Keratinocyte (primary cell): Measurements from ENCODE around the gene RNFT1. TPM values are rescaled to one million over a fixed set of nuclear protein-coding genes. Genes with fewer than 3 reads are reported as not detected.
"Not testable (repeated sequence)": the region's sequence is repeated elsewhere in the genome, so short reads cannot be mapped to it uniquely, and the experiment has no call there.

Source experiments
- DNase-seq: peaks from one replicate; pipeline ENCODE4 v3.0.0-alpha.2; 2011; ENCODE audit warnings: low read depth, missing footprints, low spot score
- FAIRE-seq: peaks from 2 replicates; lab custom pipeline; 2011; peaks lifted over from hg19 to GRCh38; lab: Jason Lieb, UNC
- H2AFZ ChIP-seq: 2 replicates; pipeline ENCODE4 v1.6.0; 2012; ENCODE audit warnings: low read length, control low read depth, inconsistent platforms; ENCODE audit not compliant: control insufficient read depth
- H3K27ac ChIP-seq: 2 replicates; pipeline ENCODE4 v1.5.1; 2011; ENCODE audit warnings: low read length; ENCODE audit not compliant: control insufficient read depth, insufficient read depth
- H3K27me3 ChIP-seq: 3 replicates; pipeline ENCODE4 v1.6.0; 2011; ENCODE audit warnings: low read length; ENCODE audit not compliant: control insufficient read depth, insufficient read depth; ENCODE audit errors: extremely low read depth
- H3K36me3 ChIP-seq, 2 experiments: 2 replicates in 1 of 2; 3 replicates in 1 of 2; pipeline ENCODE4 v1.5.1; 2011; ENCODE audit warnings: low read length in 2 of 2, mild to moderate bottlenecking in 1 of 2; ENCODE audit not compliant: control insufficient read depth in 2 of 2, insufficient read depth in 2 of 2; ENCODE audit errors: extremely low read depth in 1 of 2
- H3K4me1 ChIP-seq: 3 replicates; pipeline ENCODE4 v1.5.1; 2011; ENCODE audit warnings: low read length; ENCODE audit not compliant: control insufficient read depth, insufficient read depth; ENCODE audit errors: extremely low read depth
- H3K4me2 ChIP-seq: 3 replicates; pipeline ENCODE4 v1.6.0; 2011; ENCODE audit warnings: low read depth, low read length; ENCODE audit not compliant: control insufficient read depth, insufficient read depth; ENCODE audit errors: extremely low read depth
- H3K4me3 ChIP-seq, 3 experiments: fragments of 200-600 bp in 1 of 3; sonication (generic) in 1 of 3; 2 replicates in 2 of 3; 3 replicates in 1 of 3; pipeline ENCODE4 v1.5.1; 2011 to 2016; ENCODE audit warnings: low read length in 3 of 3, mild to moderate bottlenecking in 3 of 3, control low read depth in 2 of 3, inconsistent platforms in 1 of 3, low read depth in 1 of 3, mixed read lengths in 1 of 3, mixed run types in 1 of 3, moderate library complexity in 1 of 3; ENCODE audit not compliant: control insufficient read depth in 2 of 3, insufficient read depth in 2 of 3; ENCODE audit errors: extremely low read depth in 1 of 3
- H3K79me2 ChIP-seq: 2 replicates; pipeline ENCODE4 v1.6.0; 2012; ENCODE audit warnings: low read length; ENCODE audit not compliant: control insufficient read depth, insufficient read depth
- H3K9ac ChIP-seq: 3 replicates; pipeline ENCODE4 v1.6.0; 2011; ENCODE audit warnings: low read length; ENCODE audit not compliant: control insufficient read depth, insufficient read depth; ENCODE audit errors: extremely low read depth
- H3K9me1 ChIP-seq: 3 replicates; pipeline ENCODE4 v1.6.0; 2011; ENCODE audit warnings: low read length; ENCODE audit not compliant: control insufficient read depth, insufficient read depth; ENCODE audit errors: extremely low read depth
- H3K9me3 ChIP-seq: 2 replicates; pipeline ENCODE4 v1.5.1; 2012; ENCODE audit warnings: low read depth, low read length; ENCODE audit not compliant: control insufficient read depth
- H4K20me1 ChIP-seq: 3 replicates; pipeline ENCODE4 v1.6.0; 2011; ENCODE audit warnings: low read length; ENCODE audit not compliant: control insufficient read depth, insufficient read depth; ENCODE audit errors: extremely low read depth
- dilution Hi-C: fragments of 300-500 bp; cut with MboI; formaldehyde crosslinking; loops from one replicate; pipeline ENCODE4 v1.7.0; 2020; ENCODE audit warnings: low sequenced_read_pairs; ENCODE audit not compliant: extremely low pct_ligation_motif_present
- polyA plus RNA-seq, 5 experiments: library from polyadenylated mRNA; depleted of rRNA in 3 of 5; stranded (reverse) in 3 of 5; stranded (forward) in 1 of 5; unstranded in 1 of 5; fragments of >200 nt; gene quantifications; 1 replicate in 1 of 5; 2 replicates in 3 of 5; 3 replicates in 1 of 5; pipeline versions ENCODE4 v1.2.1 to v1.2.3, GENCODE V29; 2011 to 2012; ENCODE audit warnings: missing spikeins in 2 of 5, low read depth in 1 of 5, low replicate concordance in 1 of 5
- TF ChIP-seq, protein P1 (sequence below), 3 experiments: IDR thresholded peaks in 1 of 3; conservative IDR thresholded peaks in 1 of 3; optimal IDR thresholded peaks in 1 of 3; 2 replicates in 2 of 3; 3 replicates in 1 of 3; pipeline versions ENCODE3 to v1.5.1; 2011; ENCODE audit warnings: low read length in 3 of 3, mild to moderate bottlenecking in 3 of 3, moderate library complexity in 2 of 3, control low read depth in 1 of 3, inconsistent platforms in 1 of 3; ENCODE audit not compliant: insufficient read depth in 2 of 3; ENCODE audit errors: extremely low read depth in 1 of 3

The RNFT1 gene
- polyA plus RNA-seq, 1 donor (not counting 4 experiments of a cell fraction or from before 2014, with no cell fraction given) = 12.0 TPM

DNA sequence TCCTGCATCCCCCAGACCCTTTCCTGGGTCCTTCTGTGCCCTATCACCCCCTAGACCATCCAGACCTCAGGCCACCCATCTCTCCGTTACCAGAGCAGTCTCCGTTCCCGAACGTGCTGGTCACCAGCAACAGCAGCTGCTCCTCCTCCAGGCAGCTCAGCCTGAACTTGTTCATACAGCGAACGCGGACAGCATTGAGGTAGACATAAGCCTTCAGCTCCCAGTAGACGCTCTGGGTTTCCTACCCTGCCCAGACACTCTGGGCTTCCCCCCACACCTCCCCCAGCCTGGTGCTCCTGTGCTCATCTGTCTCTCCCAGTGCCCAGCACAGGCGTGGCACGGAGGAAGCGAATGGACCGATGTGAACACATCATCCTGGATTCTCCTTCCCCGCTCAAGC is 41.6 kb upstream of the RNFT1 start:
- no peak overlapping the region for H3K27ac ChIP-seq
- no peak overlapping the region for H2AFZ ChIP-seq
- no peaks in the 10 kb centered on the region for H4K20me1 ChIP-seq
- H3K36me3 ChIP-seq = no peaks in the 10 kb centered on the region
- H3K9ac ChIP-seq = no peak overlapping the region
- DNase-seq (no peak), FAIRE-seq (no peak)
- no peak overlapping the region for H3K4me2 ChIP-seq
- no peak overlapping the region for H3K4me3 ChIP-seq
- H3K27me3 ChIP-seq = no peaks in the 10 kb centered on the region
- dilution Hi-C loops = no loop called here
- TF ChIP-seq, protein P1, sequence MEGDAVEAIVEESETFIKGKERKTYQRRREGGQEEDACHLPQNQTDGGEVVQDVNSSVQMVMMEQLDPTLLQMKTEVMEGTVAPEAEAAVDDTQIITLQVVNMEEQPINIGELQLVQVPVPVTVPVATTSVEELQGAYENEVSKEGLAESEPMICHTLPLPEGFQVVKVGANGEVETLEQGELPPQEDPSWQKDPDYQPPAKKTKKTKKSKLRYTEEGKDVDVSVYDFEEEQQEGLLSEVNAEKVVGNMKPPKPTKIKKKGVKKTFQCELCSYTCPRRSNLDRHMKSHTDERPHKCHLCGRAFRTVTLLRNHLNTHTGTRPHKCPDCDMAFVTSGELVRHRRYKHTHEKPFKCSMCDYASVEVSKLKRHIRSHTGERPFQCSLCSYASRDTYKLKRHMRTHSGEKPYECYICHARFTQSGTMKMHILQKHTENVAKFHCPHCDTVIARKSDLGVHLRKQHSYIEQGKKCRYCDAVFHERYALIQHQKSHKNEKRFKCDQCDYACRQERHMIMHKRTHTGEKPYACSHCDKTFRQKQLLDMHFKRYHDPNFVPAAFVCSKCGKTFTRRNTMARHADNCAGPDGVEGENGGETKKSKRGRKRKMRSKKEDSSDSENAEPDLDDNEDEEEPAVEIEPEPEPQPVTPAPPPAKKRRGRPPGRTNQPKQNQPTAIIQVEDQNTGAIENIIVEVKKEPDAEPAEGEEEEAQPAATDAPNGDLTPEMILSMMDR (optimal IDR thresholded peaks at IDR 0.05 in 1 of 3, IDR thresholded peaks at IDR 0.05 in 1 of 3, conservative IDR thresholded peaks at IDR 0.05 in 1 of 3; ENCODE audit: extremely low read depth in 1 of 3, insufficient read depth in 2 of 3, low read length in 3 of 3) = no peak
- no peaks in the 10 kb centered on the region for H3K9me1 ChIP-seq
- no peaks in the 10 kb centered on the region for H3K9me3 ChIP-seq
- H3K4me1 ChIP-seq = no peaks in the 10 kb centered on the region
- no peaks in the 10 kb centered on the region for H3K79me2 ChIP-seq

DNA sequence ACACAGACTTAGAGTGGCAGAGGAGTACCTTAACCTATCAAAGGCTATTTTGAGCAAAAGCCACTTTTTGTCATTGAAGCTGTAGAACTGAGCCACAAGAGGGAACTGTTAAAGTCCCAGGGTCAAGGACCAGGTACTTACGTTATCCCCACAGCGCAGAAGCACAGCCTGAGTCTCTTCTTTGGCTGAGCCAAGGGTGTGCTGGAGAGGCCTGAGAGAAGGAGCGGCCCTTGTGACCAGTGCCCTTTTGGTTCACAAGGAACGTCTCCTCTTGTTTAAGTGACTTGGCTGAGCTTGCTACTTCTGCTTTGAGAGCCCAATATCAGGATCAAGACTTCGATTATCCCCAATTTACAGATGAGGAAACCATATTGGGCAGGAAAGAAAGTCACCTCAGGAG is 40.0 kb upstream of the RNFT1 start:
- H3K79me2 ChIP-seq, H3K36me3 ChIP-seq, DNase-seq, H3K4me3 ChIP-seq, H2AFZ ChIP-seq, H3K9ac ChIP-seq, H3K9me3 ChIP-seq, H3K27me3 ChIP-seq, FAIRE-seq, dilution Hi-C loops, H3K4me1 ChIP-seq, H4K20me1 ChIP-seq, H3K27ac ChIP-seq, H3K9me1 ChIP-seq, H3K4me2 ChIP-seq: not testable (repeated sequence)

DNA sequence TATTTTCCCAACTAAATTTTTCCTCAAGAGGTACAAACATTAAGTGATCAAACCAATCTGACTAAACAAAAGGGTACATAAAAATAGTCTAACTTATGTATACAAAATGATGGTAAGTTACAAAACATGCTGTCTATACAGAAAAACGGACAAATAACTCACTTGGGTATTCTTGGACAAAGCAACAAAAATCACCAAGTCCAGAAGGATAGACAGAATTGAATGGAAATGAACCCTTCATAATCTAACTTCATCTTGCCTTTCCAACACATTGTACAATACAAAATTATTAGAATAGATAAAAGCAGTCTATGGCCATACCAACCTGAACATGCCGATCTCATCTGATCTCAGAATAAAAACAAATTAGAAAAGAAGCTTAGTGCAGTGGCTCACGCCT is 37.9 kb upstream of the RNFT1 start:
- H3K4me2 ChIP-seq, dilution Hi-C loops, DNase-seq, H3K9me1 ChIP-seq, H3K9ac ChIP-seq, H3K79me2 ChIP-seq, H3K27me3 ChIP-seq, H3K4me1 ChIP-seq, H2AFZ ChIP-seq, H3K27ac ChIP-seq, H4K20me1 ChIP-seq, H3K9me3 ChIP-seq, H3K4me3 ChIP-seq, H3K36me3 ChIP-seq, FAIRE-seq: not testable (repeated sequence)

DNA sequence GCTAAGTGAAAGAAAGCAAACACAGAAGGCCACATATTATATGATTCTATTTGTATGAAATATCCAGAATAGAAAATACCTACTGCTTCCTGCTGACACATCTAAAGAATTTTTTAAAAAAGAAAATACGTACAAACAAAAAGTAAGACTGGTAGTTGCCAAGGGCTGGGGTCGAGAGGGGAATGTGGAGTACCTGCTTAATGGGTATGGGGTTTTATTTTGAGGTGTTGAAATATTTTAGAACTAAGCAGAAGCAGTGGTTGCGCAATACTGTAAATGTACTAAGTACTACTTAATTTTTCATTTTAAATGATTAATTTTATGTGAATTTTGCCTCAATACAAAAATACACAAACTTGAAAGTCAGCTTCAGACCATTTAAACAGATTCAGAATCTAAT is 32.1 kb upstream of the RNFT1 start:
- dilution Hi-C loops, H3K4me3 ChIP-seq: not testable (repeated sequence)

More for the DNA sequence above, 32.1 kb upstream of the RNFT1 start:
- FAIRE-seq, H4K20me1 ChIP-seq, H3K4me1 ChIP-seq, H2AFZ ChIP-seq, H3K4me2 ChIP-seq, H3K27ac ChIP-seq, H3K36me3 ChIP-seq, H3K9me3 ChIP-seq, H3K79me2 ChIP-seq, H3K9me1 ChIP-seq, H3K9ac ChIP-seq, DNase-seq, H3K27me3 ChIP-seq: not testable (repeated sequence)
